WTC11 (cell line): ENCODE measurements around the gene WDR27. TPM values are rescaled to one million over a fixed set of nuclear protein-coding genes. Genes with fewer than 3 reads are reported as not detected.

Experiments used
- ATAC-seq: fragments of 200-7000 bp; cut with Tn5 transposase; 2 replicates; pipeline ENCODE4 v1.10.0; 2021; ENCODE audit warnings: mild to moderate bottlenecking, moderate library complexity
- CTCF ChIA-PET: fragments of 300-600 bp; sonication (Branson Sonifier 250); formaldehyde crosslinking; loops from one replicate; lab custom pipeline; 2021; ENCODE audit warnings: antibody characterized with exemption; lab: Charles Lee
- POLR2A ChIA-PET: fragments of 350-600 bp; sonication (Branson Sonifier 250); formaldehyde crosslinking; loops from one replicate; lab custom pipeline; 2021; ENCODE audit warnings: antibody characterized with exemption; lab: Charles Lee
- DNase-seq: peaks from one replicate; pipeline ENCODE4 v3.0.0; 2021; ENCODE audit warnings: low spot score
- H3K27ac Mint-ChIP-seq: 2 replicates; pipeline ENCODE4 v1.8.0; 2021; ENCODE audit warnings: mixed read lengths
- H3K27me3 Mint-ChIP-seq: 2 replicates; pipeline ENCODE4 v1.8.0; 2021; ENCODE audit warnings: low read depth, mild to moderate bottlenecking, moderate library complexity, mixed read lengths
- H3K36me3 Mint-ChIP-seq: 2 replicates; pipeline ENCODE4 v1.8.0; 2021; ENCODE audit warnings: mixed read lengths
- H3K4me1 Mint-ChIP-seq: 2 replicates; pipeline ENCODE4 v1.8.0; 2022; ENCODE audit warnings: mixed read lengths
- H3K4me3 Mint-ChIP-seq: 2 replicates; pipeline ENCODE4 v1.8.0; 2021; ENCODE audit warnings: mild to moderate bottlenecking, moderate library complexity, mixed read lengths
- H3K9me3 Mint-ChIP-seq: 2 replicates; pipeline ENCODE4 v1.8.0; 2021; ENCODE audit warnings: mixed read lengths
- CREB1 ChIP-seq: sonication (generic); formaldehyde crosslinking; IDR thresholded peaks from 2 replicates; pipeline ENCODE4 v1.8.0; 2023; ENCODE audit warnings: mild to moderate bottlenecking, missing genetic modification reagents
- ESRRA ChIP-seq: sonication (generic); formaldehyde crosslinking; IDR thresholded peaks from 2 replicates; pipeline ENCODE4 v1.8.1; 2022; ENCODE audit warnings: mild to moderate bottlenecking, missing genetic modification reagents, borderline replicate concordance
- GABPB1 ChIP-seq: sonication (generic); formaldehyde crosslinking; IDR thresholded peaks from 2 replicates; pipeline ENCODE4 v1.8.1; 2023; ENCODE audit warnings: mild to moderate bottlenecking, missing genetic modification reagents
- MYBL2 ChIP-seq: sonication (generic); formaldehyde crosslinking; IDR thresholded peaks from 2 replicates; pipeline ENCODE4 v1.8.1; 2023; ENCODE audit warnings: mild to moderate bottlenecking, moderate library complexity, missing genetic modification reagents
- NFE2L1 ChIP-seq: sonication (generic); formaldehyde crosslinking; IDR thresholded peaks from 2 replicates; pipeline ENCODE4 v1.8.1; 2023; ENCODE audit warnings: missing genetic modification reagents
- NR1H2 ChIP-seq: sonication (generic); formaldehyde crosslinking; IDR thresholded peaks from 2 replicates; pipeline ENCODE4 v1.9.0; 2021; ENCODE audit warnings: mild to moderate bottlenecking, moderate library complexity, missing genetic modification reagents
- NR2C2 ChIP-seq: sonication (generic); formaldehyde crosslinking; IDR thresholded peaks from 2 replicates; pipeline ENCODE4 v1.8.0; 2022; ENCODE audit warnings: mild to moderate bottlenecking, missing genetic modification reagents
- OVOL2 ChIP-seq: fragments of 250-450 bp; sonication (Bioruptor Pico); IDR thresholded peaks from 2 replicates; pipeline ENCODE4 v1.9.0; 2021; ENCODE audit warnings: mild to moderate bottlenecking, borderline replicate concordance
- PRRX2 ChIP-seq: fragments of 250-450 bp; sonication (Bioruptor Pico); IDR thresholded peaks from 2 replicates; pipeline ENCODE4 v1.8.0; 2021; ENCODE audit warnings: mild to moderate bottlenecking
- SMAD4 ChIP-seq: sonication (generic); formaldehyde crosslinking; IDR thresholded peaks from 2 replicates; pipeline ENCODE4 v1.8.0; 2022; ENCODE audit warnings: mild to moderate bottlenecking, missing genetic modification reagents
- TEAD1 ChIP-seq: sonication (generic); formaldehyde crosslinking; IDR thresholded peaks from 2 replicates; pipeline ENCODE4 v1.8.0; 2022; ENCODE audit warnings: mild to moderate bottlenecking, missing genetic modification reagents
- TP53 ChIP-seq: sonication (generic); formaldehyde crosslinking; IDR thresholded peaks from 2 replicates; pipeline ENCODE4 v1.8.1; 2023; ENCODE audit warnings: mild to moderate bottlenecking, missing genetic modification reagents
- ZNF121 ChIP-seq: sonication (generic); formaldehyde crosslinking; IDR thresholded peaks from 2 replicates; pipeline ENCODE4 v1.8.0; 2023; ENCODE audit warnings: missing genetic modification reagents
- ZNF232 ChIP-seq: sonication (generic); formaldehyde crosslinking; IDR thresholded peaks from 2 replicates; pipeline ENCODE4 v1.8.0; 2022; ENCODE audit warnings: mild to moderate bottlenecking, missing genetic modification reagents
- ZNF416 ChIP-seq: fragments of 250-450 bp; sonication (Bioruptor Pico); IDR thresholded peaks from 2 replicates; pipeline ENCODE4 v1.9.0; 2021; ENCODE audit warnings: mild to moderate bottlenecking, inconsistent platforms
- ZNF423 ChIP-seq: fragments of 250-450 bp; sonication (Bioruptor Pico); IDR thresholded peaks from 2 replicates; pipeline ENCODE4 v2.1.2; 2022; ENCODE audit warnings: mild to moderate bottlenecking, moderate library complexity
- total RNA-seq: library from RNA; stranded (reverse); gene quantifications from 3 replicates; pipeline ENCODE4 v1.2.3, GENCODE V29; 2021
- TF ChIP-seq, protein P1 (sequence below): sonication (generic); formaldehyde crosslinking; IDR thresholded peaks from 2 replicates; pipeline ENCODE4 v1.8.1; 2023; ENCODE audit warnings: mild to moderate bottlenecking, missing genetic modification reagents, borderline replicate concordance
- TF ChIP-seq, protein P2 (sequence below): sonication (generic); formaldehyde crosslinking; IDR thresholded peaks from 2 replicates; pipeline ENCODE4 v1.8.0; 2022; ENCODE audit warnings: mild to moderate bottlenecking, missing genetic modification reagents
- TF ChIP-seq, protein P3 (sequence below): fragments of 250-450 bp; sonication (Bioruptor Pico); IDR thresholded peaks from 2 replicates; pipeline ENCODE4 v2.1.2; 2022; ENCODE audit warnings: mild to moderate bottlenecking, moderate library complexity
- TF ChIP-seq, protein P4 (sequence below): sonication (generic); formaldehyde crosslinking; IDR thresholded peaks from 2 replicates; pipeline ENCODE4 v1.8.1; 2023; ENCODE audit warnings: mild to moderate bottlenecking, missing genetic modification reagents, moderate library complexity
- TF ChIP-seq, protein P5 (sequence below): sonication (generic); formaldehyde crosslinking; IDR thresholded peaks from 2 replicates; pipeline ENCODE4 v1.8.0; 2023; ENCODE audit warnings: missing genetic modification reagents
- TF ChIP-seq, protein P6 (sequence below): sonication (generic); formaldehyde crosslinking; IDR thresholded peaks from 2 replicates; pipeline ENCODE4 v1.8.0; 2022; ENCODE audit warnings: missing genetic modification reagents

Gene WDR27
- total RNA-seq, 1 experiment from 2014 or later = 126 TPM

DNA sequence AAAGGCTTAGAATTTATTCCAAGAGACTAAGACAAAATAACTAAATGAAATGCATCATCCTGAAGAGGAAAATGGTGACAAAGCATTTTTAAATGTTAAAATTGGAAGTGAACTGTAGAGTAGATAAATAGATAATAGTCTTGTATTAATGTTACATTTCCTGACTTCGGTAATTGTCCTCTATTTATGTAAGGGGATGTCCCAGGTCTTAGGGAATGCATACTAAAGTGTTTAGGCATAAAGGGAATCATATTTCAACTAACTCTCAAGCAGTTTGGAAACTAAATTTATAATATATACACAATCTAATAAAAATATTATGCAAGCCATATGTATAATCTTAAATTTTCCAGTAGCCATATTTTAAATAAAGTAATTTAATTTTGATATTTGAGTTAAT lies 159.3 kb downstream of the WDR27 start:
- ChIA-PET CTCF (no interaction called here), POLR2A (no interaction called here)
- H3K4me1 Mint-ChIP-seq = no peaks in the 10 kb centered on the region
- no peak for DNase-seq
- H3K4me3 Mint-ChIP-seq = no peak overlapping the region
- H3K9me3 Mint-ChIP-seq = peaks cover 13% of the 10 kb centered on the region
- no peaks in the 10 kb centered on the region for H3K27me3 Mint-ChIP-seq
- TF ChIP-seq, protein P1, sequence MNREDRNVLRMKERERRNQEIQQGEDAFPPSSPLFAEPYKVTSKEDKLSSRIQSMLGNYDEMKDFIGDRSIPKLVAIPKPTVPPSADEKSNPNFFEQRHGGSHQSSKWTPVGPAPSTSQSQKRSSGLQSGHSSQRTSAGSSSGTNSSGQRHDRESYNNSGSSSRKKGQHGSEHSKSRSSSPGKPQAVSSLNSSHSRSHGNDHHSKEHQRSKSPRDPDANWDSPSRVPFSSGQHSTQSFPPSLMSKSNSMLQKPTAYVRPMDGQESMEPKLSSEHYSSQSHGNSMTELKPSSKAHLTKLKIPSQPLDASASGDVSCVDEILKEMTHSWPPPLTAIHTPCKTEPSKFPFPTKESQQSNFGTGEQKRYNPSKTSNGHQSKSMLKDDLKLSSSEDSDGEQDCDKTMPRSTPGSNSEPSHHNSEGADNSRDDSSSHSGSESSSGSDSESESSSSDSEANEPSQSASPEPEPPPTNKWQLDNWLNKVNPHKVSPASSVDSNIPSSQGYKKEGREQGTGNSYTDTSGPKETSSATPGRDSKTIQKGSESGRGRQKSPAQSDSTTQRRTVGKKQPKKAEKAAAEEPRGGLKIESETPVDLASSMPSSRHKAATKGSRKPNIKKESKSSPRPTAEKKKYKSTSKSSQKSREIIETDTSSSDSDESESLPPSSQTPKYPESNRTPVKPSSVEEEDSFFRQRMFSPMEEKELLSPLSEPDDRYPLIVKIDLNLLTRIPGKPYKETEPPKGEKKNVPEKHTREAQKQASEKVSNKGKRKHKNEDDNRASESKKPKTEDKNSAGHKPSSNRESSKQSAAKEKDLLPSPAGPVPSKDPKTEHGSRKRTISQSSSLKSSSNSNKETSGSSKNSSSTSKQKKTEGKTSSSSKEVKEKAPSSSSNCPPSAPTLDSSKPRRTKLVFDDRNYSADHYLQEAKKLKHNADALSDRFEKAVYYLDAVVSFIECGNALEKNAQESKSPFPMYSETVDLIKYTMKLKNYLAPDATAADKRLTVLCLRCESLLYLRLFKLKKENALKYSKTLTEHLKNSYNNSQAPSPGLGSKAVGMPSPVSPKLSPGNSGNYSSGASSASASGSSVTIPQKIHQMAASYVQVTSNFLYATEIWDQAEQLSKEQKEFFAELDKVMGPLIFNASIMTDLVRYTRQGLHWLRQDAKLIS (CRISPR knock-in tag) = no peak
- TF ChIP-seq TP53 (no peak), NR1H2 (CRISPR knock-in tag) (no peak), MYBL2 (no peak), ZNF121 (CRISPR knock-in tag) (no peak), ZNF423 (CRISPR knock-in tag) (no peak), OVOL2 (CRISPR knock-in tag) (no peak), TEAD1 (CRISPR knock-in tag) (no peak), GABPB1 (CRISPR knock-in tag) (no peak), ZNF232 (CRISPR knock-in tag) (no peak)
- TF ChIP-seq, protein P2, sequence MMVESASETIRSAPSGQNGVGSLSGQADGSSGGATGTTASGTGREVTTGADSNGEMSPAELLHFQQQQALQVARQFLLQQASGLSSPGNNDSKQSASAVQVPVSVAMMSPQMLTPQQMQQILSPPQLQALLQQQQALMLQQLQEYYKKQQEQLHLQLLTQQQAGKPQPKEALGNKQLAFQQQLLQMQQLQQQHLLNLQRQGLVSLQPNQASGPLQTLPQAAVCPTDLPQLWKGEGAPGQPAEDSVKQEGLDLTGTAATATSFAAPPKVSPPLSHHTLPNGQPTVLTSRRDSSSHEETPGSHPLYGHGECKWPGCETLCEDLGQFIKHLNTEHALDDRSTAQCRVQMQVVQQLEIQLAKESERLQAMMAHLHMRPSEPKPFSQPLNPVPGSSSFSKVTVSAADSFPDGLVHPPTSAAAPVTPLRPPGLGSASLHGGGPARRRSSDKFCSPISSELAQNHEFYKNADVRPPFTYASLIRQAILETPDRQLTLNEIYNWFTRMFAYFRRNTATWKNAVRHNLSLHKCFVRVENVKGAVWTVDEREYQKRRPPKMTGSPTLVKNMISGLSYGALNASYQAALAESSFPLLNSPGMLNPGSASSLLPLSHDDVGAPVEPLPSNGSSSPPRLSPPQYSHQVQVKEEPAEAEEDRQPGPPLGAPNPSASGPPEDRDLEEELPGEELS = no peak
- TF ChIP-seq, protein P3, sequence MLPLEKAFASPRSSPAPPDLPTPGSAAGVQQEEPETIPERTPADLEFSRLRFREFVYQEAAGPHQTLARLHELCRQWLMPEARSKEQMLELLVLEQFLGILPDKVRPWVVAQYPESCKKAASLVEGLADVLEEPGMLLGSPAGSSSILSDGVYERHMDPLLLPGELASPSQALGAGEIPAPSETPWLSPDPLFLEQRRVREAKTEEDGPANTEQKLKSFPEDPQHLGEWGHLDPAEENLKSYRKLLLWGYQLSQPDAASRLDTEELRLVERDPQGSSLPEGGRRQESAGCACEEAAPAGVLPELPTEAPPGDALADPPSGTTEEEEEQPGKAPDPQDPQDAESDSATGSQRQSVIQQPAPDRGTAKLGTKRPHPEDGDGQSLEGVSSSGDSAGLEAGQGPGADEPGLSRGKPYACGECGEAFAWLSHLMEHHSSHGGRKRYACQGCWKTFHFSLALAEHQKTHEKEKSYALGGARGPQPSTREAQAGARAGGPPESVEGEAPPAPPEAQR (CRISPR knock-in tag) = no peak
- TF ChIP-seq, protein P4, sequence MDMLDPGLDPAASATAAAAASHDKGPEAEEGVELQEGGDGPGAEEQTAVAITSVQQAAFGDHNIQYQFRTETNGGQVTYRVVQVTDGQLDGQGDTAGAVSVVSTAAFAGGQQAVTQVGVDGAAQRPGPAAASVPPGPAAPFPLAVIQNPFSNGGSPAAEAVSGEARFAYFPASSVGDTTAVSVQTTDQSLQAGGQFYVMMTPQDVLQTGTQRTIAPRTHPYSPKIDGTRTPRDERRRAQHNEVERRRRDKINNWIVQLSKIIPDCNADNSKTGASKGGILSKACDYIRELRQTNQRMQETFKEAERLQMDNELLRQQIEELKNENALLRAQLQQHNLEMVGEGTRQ = no peak
- ATAC-seq = no peak
- H3K36me3 Mint-ChIP-seq = peaks cover 16% of the 10 kb centered on the region
- H3K27ac Mint-ChIP-seq = no peak overlapping the region

DNA sequence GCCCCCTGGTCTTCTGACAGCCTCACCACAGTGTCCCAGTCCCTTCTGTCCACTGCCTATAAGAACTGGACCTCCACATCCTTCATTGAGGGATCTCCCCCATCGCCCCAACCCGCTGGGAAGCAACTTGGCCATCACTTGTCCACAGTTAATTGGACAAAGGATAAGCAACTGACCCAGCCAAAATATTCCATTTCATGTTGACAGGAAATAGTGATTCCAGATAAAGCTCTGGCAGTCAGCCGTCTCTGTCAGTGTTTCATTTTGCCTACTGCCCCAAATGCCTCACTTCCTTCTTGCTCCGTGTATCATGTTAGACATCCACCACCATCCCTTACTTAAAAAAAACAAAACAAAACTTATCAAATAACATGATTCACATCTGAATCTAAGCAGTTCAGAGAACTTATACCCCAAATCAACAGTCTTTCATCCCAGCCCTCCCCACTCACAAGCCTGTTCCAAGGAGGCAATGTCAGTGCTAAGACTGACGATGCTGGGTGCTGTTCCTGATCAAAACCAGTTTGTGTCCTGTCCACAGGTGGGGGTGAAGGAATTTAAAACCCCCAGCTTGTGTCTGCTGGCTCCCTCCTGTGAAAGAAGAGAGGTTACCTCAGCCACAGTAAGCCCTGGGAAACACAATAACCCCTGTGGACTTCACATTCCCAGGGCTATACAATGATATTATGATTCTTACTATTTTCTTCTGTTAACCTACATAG lies 162.5 kb downstream of the WDR27 start:
- CTCF ChIA-PET = no interaction called here
- Mint-ChIP-seq H3K9me3 (peaks cover 32% of the 10 kb centered on the region), H3K27ac (no peak overlapping the region), H3K4me1 (no peaks in the 10 kb centered on the region), H3K27me3 (no peaks in the 10 kb centered on the region), H3K4me3 (no peak overlapping the region), H3K36me3 (peaks cover 29% of the 10 kb centered on the region)
- POLR2A ChIA-PET = no interaction called here
- ATAC-seq (no peak), DNase-seq (no peak)
- TF ChIP-seq SMAD4 (CRISPR knock-in tag) (no peak), CREB1 (CRISPR knock-in tag) (no peak), NFE2L1 (CRISPR knock-in tag) (no peak), NR1H2 (CRISPR knock-in tag) (no peak), ZNF423 (CRISPR knock-in tag) (no peak), ESRRA (CRISPR knock-in tag) (no peak), ZNF416 (CRISPR knock-in tag) (no peak), NR2C2 (CRISPR knock-in tag) (no peak), PRRX2 (no peak)
- TF ChIP-seq, protein P5, sequence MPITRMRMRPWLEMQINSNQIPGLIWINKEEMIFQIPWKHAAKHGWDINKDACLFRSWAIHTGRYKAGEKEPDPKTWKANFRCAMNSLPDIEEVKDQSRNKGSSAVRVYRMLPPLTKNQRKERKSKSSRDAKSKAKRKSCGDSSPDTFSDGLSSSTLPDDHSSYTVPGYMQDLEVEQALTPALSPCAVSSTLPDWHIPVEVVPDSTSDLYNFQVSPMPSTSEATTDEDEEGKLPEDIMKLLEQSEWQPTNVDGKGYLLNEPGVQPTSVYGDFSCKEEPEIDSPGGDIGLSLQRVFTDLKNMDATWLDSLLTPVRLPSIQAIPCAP (CRISPR knock-in tag) = no peak
- TF ChIP-seq, protein P6, sequence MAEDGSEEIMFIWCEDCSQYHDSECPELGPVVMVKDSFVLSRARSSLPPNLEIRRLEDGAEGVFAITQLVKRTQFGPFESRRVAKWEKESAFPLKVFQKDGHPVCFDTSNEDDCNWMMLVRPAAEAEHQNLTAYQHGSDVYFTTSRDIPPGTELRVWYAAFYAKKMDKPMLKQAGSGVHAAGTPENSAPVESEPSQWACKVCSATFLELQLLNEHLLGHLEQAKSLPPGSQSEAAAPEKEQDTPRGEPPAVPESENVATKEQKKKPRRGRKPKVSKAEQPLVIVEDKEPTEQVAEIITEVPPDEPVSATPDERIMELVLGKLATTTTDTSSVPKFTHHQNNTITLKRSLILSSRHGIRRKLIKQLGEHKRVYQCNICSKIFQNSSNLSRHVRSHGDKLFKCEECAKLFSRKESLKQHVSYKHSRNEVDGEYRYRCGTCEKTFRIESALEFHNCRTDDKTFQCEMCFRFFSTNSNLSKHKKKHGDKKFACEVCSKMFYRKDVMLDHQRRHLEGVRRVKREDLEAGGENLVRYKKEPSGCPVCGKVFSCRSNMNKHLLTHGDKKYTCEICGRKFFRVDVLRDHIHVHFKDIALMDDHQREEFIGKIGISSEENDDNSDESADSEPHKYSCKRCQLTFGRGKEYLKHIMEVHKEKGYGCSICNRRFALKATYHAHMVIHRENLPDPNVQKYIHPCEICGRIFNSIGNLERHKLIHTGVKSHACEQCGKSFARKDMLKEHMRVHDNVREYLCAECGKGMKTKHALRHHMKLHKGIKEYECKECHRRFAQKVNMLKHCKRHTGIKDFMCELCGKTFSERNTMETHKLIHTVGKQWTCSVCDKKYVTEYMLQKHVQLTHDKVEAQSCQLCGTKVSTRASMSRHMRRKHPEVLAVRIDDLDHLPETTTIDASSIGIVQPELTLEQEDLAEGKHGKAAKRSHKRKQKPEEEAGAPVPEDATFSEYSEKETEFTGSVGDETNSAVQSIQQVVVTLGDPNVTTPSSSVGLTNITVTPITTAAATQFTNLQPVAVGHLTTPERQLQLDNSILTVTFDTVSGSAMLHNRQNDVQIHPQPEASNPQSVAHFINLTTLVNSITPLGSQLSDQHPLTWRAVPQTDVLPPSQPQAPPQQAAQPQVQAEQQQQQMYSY (CRISPR knock-in tag) = no peak
